ENCODE data around the gene PMEL.
"Not testable (repeated sequence)": the region's sequence is repeated elsewhere in the genome, so short reads cannot be mapped to it uniquely, and the experiment has no call there.

PMEL gene

DNA sequence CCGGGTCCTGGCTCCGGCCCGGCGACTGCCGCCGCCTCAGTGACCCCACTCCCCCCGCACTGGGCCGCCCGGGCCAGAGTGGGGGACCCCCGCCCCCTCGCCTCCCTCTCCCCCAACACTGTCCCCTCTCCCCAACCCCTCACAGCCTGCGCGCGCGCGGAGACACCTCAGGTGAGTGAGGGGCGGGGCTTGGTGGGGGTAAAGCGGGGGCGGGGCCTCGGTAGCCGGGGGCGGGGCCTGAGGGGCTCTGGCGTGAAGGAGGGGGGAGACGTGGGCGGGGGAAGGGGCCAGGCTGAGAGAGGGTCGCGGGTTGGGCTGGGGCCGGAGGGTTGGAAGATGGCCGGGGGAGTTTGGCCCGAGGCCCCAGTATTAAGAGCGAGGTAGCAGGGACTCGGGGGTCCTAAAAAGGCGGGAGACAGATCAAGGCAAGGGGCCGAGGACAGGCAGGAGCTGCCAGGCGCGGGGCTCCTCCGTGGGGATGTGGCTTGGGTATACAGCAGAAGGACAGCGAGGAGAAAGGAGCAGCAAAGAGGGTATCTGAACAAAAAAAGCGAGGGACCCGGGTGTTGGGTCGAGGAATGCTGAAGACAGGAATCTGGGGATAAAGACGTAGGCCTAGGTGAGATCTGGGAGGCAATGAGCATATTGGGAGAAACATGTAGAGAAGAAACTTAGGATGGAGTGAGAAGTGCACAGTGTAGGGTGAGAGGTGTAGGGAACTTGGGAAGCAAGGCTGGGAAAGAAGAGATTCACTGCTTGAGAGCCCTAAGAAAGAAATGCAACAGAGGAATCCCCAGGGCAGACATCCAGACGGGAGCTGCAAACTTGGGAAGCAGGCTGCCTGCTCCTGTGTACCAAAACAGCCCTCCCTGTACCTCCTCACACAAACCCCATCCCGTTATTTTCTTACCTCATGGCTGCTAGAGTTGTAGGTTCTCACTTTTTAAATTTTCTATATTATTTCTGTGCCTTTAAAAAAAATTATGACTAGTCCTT lies 42.0 kb upstream of the PMEL start:
- peak overlapping the region; percentile 98 to 99 (median 99) for H3K27ac Mint-ChIP-seq
- H3K36me3 Mint-ChIP-seq (ENCODE audit: low read depth) = peaks cover 22% of the 10 kb centered on the region
- no peaks in the 10 kb centered on the region for H3K9me3 Mint-ChIP-seq
- H3K4me1 Mint-ChIP-seq = peaks cover 43% of the 10 kb centered on the region
- no peaks in the 10 kb centered on the region for H3K27me3 Mint-ChIP-seq (ENCODE audit: low read depth)
- H3K4me3 Mint-ChIP-seq = peak overlapping the region; percentile 88 to 93 (median 90)
- TF ChIP-seq CTCF (IDR thresholded peaks at IDR 0.05; ENCODE audit: unreplicated experiment in 3 of 3) = no peak

GRCh38 chr12:56004211-56004610 lies 38.4 kb upstream of the PMEL start:
- peak overlapping the region; percentile 24 to 42 (median 26) for H3K4me3 Mint-ChIP-seq
- H3K4me1 Mint-ChIP-seq = peaks cover 16% of the 10 kb centered on the region
- H3K36me3 Mint-ChIP-seq (ENCODE audit: low read depth) = peaks cover 41% of the 10 kb centered on the region
- no peaks in the 10 kb centered on the region for H3K9me3 Mint-ChIP-seq
- H3K27me3 Mint-ChIP-seq (ENCODE audit: low read depth) = no peaks in the 10 kb centered on the region
- H3K27ac Mint-ChIP-seq = no peak overlapping the region
- TF ChIP-seq CTCF (IDR thresholded peaks at IDR 0.05; ENCODE audit: unreplicated experiment in 3 of 3) = no peak

GRCh38 chr12:56003376-56003775 lies 37.5 kb upstream of the PMEL start:
- H3K27me3 Mint-ChIP-seq (ENCODE audit: low read depth); H3K9me3 Mint-ChIP-seq; H3K27ac Mint-ChIP-seq: not testable (repeated sequence)
- Mint-ChIP-seq H3K4me3 (peak overlapping the region in 1 of 3 experiments; percentile 5), H3K4me1 (peaks cover 11% of the 10 kb centered on the region), H3K36me3 (ENCODE audit: low read depth) (peaks cover 44% of the 10 kb centered on the region)

- H3K27ac Mint-ChIP-seq = peak overlapping the region; percentile 80 to 90 (median 83)
Measured at GRCh38 chr12:56001487-56002100, 35.8 kb upstream of the PMEL start.

GRCh38 chr12:55999999-56000540 lies 34.2 kb upstream of the PMEL start:
- H3K9me3 Mint-ChIP-seq; H3K27ac Mint-ChIP-seq; H3K4me3 Mint-ChIP-seq; H3K27me3 Mint-ChIP-seq (ENCODE audit: low read depth); H3K4me1 Mint-ChIP-seq: not testable (repeated sequence)
- H3K36me3 Mint-ChIP-seq (ENCODE audit: low read depth) = peaks cover 45% of the 10 kb centered on the region

More at GRCh38 chr12:56001487-56002100, 35.8 kb upstream of the PMEL start:
- peaks cover 4% of the 10 kb centered on the region for H3K4me1 Mint-ChIP-seq
- no peaks in the 10 kb centered on the region for H3K9me3 Mint-ChIP-seq
- TF ChIP-seq CTCF (IDR thresholded peaks at IDR 0.05; ENCODE audit: unreplicated experiment in 3 of 3) = no peak
- no peaks in the 10 kb centered on the region for H3K27me3 Mint-ChIP-seq (ENCODE audit: low read depth)
- peaks cover 44% of the 10 kb centered on the region for H3K36me3 Mint-ChIP-seq (ENCODE audit: low read depth)
- H3K4me3 Mint-ChIP-seq = peak overlapping the region in 2 of 3 experiments; percentile 8 to 45

DNA sequence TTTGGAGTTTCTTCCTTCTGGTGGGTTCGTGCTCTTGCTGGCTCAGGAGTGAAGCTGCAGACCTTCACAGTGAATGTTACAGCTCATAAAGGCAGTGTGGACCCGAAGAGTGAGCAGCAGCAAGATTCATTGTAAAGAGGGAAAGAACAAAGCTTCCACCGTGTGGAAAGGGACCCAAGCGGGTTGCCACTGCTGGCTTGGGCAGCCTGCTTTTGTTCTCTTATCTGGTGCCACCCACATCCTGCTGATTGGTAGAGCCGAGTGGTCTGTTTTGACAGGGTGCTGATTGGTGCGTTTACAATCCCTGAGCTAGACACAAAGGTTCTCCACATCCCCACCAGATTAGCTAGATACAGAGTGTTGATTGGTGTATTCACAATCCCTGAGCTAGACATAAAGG lies 33.7 kb upstream of the PMEL start:
- H3K27me3 Mint-ChIP-seq (ENCODE audit: low read depth); H3K9me3 Mint-ChIP-seq: not testable (repeated sequence)

DNA sequence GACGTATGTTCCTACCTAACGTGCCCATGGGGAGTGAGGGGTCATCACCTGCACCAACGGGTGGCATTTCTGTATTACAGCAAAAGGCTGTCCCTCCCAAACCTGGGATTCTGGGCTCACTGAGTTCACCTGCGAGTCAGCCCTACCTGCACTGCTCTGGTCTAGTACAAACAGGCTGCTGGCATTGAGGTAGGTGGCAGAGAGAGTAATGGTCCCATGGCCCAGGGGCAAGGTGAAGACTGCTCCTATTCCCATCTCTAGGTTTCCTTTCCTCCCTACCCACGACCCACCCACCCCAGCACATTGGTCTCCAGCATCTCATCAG lies 31.7 kb upstream of the PMEL start:
- no peak for TF ChIP-seq CTCF (IDR thresholded peaks at IDR 0.05; ENCODE audit: unreplicated experiment in 3 of 3)
- no peaks in the 10 kb centered on the region for H3K27me3 Mint-ChIP-seq (ENCODE audit: low read depth)
- no peaks in the 10 kb centered on the region for H3K9me3 Mint-ChIP-seq
- peak overlapping the region; percentile 81 to 98 (median 96) for H3K27ac Mint-ChIP-seq
- H3K36me3 Mint-ChIP-seq (ENCODE audit: low read depth) = peaks cover 37% of the 10 kb centered on the region
- peaks cover 4% of the 10 kb centered on the region for H3K4me1 Mint-ChIP-seq
- H3K4me3 Mint-ChIP-seq = peak overlapping the region; percentile 93 to 99 (median 98)

More for the DNA sequence above, 33.7 kb upstream of the PMEL start:
- H3K4me3 Mint-ChIP-seq = peak overlapping the region; percentile 56 to 78 (median 78)
- H3K36me3 Mint-ChIP-seq (ENCODE audit: low read depth) = peaks cover 39% of the 10 kb centered on the region
- peak overlapping the region in 1 of 3 experiments; percentile 41 for H3K27ac Mint-ChIP-seq
- not testable (repeated sequence) for H3K4me1 Mint-ChIP-seq

Data from nephron (organoid).